IPS-15b (cell line): Measurements from ENCODE around the gene NR3C1.

Experiments used
- H3K27me3 ChIP-seq: one replicate; pipeline ENCODE4 v1.6.1; 2013; ENCODE audit warnings: low read length; ENCODE audit not compliant: control insufficient read depth, insufficient read depth
- H3K36me3 ChIP-seq: one replicate; pipeline ENCODE4 v1.6.1; 2013; ENCODE audit warnings: low read length; ENCODE audit not compliant: control insufficient read depth, insufficient read depth
- H3K4me1 ChIP-seq: one replicate; pipeline ENCODE4 v1.6.1; 2013; ENCODE audit warnings: mild to moderate bottlenecking, low read length; ENCODE audit not compliant: control insufficient read depth, insufficient read depth
- H3K4me3 ChIP-seq: one replicate; pipeline ENCODE4 v1.5.1; 2013; ENCODE audit warnings: low read depth, low read length
- H3K9ac ChIP-seq: one replicate; pipeline ENCODE4 v1.6.1; 2013; ENCODE audit warnings: low read depth, mild to moderate bottlenecking, low read length
- H3K9me3 ChIP-seq: one replicate; pipeline ENCODE4 v1.6.1; 2013; ENCODE audit warnings: mild to moderate bottlenecking, low read length; ENCODE audit not compliant: control insufficient read depth, insufficient read depth

Gene NR3C1

DNA sequence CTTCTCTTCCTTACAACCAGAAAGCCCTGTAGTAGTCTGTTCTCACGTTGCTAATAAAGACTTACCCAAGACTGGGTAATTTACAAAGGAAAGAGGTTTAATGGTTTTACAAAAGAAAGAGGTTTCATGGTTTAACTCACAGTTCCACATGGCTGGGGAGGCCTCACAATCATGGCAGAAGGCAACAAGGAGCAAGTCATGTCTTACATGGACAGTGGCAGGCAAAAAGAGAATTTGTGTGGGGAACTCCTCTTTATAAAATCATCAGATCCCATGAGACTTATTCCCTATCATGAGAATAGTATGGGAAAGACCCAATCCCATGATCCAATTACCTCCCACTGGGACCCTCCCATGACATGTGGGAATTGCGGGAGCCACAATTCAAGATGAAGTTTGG, 164.9 kb downstream of the NR3C1 start:
- Histone ChIP-seq H3K9me3 (no peaks in the 10 kb centered on the region), H3K36me3 (no peaks in the 10 kb centered on the region), H3K9ac (no peak overlapping the region), H3K4me3 (no peak overlapping the region), H3K27me3 (no peaks in the 10 kb centered on the region), H3K4me1 (no peaks in the 10 kb centered on the region)

DNA sequence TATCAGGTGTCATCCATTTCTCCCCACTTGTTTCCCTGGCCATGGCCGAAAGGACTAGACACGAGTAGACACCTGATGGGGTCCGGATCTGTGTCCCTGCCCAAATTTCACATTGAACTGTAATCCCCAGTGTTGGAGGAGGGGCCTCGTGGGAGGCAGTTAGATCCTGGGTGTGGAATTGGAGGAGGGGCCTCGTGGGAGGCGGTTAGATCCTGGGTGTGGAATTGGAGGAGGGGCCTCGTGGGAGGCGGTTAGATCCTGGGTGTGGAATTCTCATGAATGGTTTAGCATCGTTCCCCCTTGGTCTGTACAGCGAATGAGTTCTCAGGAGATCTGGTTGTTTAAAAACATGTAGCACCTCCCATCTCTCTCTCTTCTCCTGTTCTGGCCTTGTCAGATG, 165.8 kb downstream of the NR3C1 start:
- Histone ChIP-seq H3K4me1 (no peaks in the 10 kb centered on the region), H3K27me3 (no peaks in the 10 kb centered on the region), H3K36me3 (no peaks in the 10 kb centered on the region)

DNA sequence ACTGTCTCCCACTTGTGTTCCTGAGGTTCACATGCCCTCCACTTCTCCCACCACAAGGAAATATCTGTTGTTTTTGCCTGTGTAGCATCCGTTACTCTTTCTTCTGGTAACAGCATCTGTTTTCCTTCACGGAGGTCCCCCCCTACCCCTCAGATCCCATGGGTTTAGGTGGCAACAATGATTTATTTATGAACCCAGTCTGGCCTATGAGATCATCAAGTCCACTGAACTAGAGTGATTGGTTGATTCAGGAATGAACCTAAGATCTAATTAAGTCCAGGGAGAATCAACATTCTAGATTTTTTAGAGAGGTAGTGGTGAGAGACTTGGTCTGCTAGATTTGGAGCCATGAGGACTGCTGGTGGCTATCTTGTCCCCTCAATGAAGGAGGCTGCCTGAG, 166.8 kb downstream of the NR3C1 start:
- Histone ChIP-seq H3K4me3 (no peak overlapping the region), H3K27me3 (no peaks in the 10 kb centered on the region), H3K4me1 (no peaks in the 10 kb centered on the region), H3K9me3 (no peaks in the 10 kb centered on the region), H3K9ac (no peak overlapping the region), H3K36me3 (no peaks in the 10 kb centered on the region)

More for the DNA sequence above, 165.8 kb downstream of the NR3C1 start:
- no peak overlapping the region for H3K9ac ChIP-seq
- no peaks in the 10 kb centered on the region for H3K9me3 ChIP-seq
- H3K4me3 ChIP-seq = no peak overlapping the region

DNA sequence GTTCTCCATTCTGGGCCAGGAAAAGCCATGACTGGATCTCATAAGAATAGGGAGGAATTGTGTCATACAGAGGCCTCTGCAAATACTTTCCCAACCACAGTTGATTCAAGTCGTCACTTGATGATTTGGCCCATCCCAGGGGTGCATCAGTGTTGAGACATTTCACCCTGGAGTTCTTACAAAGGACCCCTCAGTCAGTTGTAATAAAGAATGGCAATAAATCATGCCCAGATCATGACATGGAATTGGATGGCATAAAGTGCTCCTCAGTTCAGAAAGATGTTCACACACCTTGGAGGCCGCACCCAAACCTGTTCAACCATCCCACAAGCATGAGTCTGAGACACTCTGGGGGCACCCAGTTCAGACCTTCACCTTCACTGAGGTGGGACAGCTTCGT, 168.1 kb downstream of the NR3C1 start:
- H3K9me3 ChIP-seq = no peaks in the 10 kb centered on the region
- H3K27me3 ChIP-seq = no peaks in the 10 kb centered on the region
- no peak overlapping the region for H3K9ac ChIP-seq
- H3K4me3 ChIP-seq = no peak overlapping the region
- H3K36me3 ChIP-seq = no peaks in the 10 kb centered on the region
- H3K4me1 ChIP-seq = no peaks in the 10 kb centered on the region

DNA sequence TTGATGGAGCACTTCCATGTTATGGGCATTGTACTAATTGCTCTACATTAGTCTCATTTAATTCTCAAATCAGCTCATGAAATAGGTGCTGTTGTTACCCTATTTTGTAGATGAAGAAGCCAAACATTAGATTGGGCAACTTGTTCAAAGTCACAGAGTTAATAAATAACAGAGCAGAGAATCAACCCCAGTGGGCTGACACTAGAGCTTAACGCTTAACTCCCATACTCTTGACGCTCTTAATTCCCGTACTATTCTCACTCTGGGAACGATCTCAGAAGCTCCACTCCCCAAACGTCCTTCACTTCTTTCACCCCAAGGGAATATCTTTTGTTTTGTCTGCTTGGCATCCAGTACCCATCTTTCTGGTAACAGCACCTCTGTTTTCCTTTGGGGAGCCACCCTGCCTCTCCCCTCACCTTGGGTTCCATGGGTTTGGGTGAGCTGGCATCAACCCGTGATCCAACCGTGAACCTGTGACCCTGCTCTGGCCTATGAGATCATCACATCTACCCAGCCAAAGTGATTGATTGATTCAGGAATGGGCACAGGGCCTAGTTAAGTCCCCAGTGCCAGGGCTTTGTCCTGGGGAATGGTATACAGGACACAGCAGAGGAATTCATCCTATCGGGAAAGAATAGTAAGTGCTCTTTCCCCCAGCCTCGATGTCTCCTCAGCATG, 169.2 kb downstream of the NR3C1 start:
- peaks cover 3% of the 10 kb centered on the region for H3K4me1 ChIP-seq
- H3K9me3 ChIP-seq = no peaks in the 10 kb centered on the region
- H3K36me3 ChIP-seq = no peaks in the 10 kb centered on the region
- no peaks in the 10 kb centered on the region for H3K27me3 ChIP-seq
- no peak overlapping the region for H3K9ac ChIP-seq
- H3K4me3 ChIP-seq = no peak overlapping the region

DNA sequence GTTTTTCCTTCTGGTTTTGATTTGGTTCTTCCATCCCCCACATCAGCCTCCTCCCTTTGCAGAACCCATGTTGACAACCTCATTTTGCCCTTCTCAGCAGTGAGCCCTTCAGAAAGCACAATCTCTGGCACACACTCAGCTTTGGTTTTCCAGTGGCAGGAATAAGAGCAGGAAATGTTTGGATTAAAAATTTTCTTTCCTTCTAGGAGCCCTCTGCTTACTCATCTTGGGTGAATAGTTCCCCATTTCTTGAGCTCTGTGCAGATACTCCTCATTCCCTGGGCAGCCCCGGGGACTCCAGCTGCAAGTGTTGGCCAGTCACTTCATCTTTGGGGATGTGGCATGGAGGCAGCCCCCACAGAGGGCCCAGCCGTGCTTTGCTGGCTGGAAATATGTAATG, 170.5 kb downstream of the NR3C1 start:
- H3K27me3 ChIP-seq = no peaks in the 10 kb centered on the region
- H3K9me3 ChIP-seq = no peaks in the 10 kb centered on the region
- peaks cover 3% of the 10 kb centered on the region for H3K4me1 ChIP-seq
- H3K9ac ChIP-seq = no peak overlapping the region
- no peak overlapping the region for H3K4me3 ChIP-seq
- H3K36me3 ChIP-seq = no peaks in the 10 kb centered on the region

DNA sequence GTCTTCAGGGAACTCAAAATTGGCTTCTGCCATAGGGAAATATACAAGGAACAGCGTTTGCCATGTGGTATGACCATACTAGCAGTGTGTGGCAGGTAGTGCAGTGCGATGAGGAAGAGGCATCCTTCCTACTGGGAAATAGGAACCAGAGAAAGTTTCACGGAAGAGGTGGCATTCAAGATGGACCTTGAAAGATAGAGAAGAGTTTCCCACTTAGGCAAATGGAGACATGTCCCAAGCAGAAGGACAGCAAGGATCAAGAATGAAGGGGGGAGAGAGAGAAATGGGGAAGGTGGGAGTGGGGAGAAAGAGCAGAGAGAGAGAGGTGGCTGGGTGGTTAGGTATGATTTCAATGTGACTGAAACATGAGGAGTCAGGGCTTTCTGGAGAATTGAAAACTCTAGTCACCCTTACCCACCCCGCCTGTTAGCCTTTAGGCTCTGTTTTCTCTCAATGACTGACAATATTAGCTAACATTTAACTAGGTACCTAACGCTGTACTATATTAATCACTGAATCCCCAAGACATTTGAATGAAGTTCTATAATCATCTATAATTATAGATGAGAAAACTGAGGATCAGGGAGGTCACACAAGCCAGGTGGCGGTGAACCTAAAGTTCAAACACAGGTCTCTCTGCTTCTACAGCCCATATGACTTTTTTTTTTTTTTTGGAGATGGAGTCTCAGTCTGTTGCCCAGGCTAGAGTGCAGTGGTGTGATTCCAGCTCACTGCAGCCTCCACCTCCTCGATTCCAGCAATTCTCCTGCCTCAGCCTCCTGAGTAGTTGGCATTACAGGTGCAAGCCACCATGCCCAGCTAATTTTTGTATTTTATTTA, 171.3 kb downstream of the NR3C1 start:
- Histone ChIP-seq H3K27me3 (no peaks in the 10 kb centered on the region), H3K4me3 (no peak overlapping the region), H3K36me3 (no peaks in the 10 kb centered on the region), H3K9me3 (no peaks in the 10 kb centered on the region), H3K4me1 (peaks cover 3% of the 10 kb centered on the region), H3K9ac (no peak overlapping the region)

DNA sequence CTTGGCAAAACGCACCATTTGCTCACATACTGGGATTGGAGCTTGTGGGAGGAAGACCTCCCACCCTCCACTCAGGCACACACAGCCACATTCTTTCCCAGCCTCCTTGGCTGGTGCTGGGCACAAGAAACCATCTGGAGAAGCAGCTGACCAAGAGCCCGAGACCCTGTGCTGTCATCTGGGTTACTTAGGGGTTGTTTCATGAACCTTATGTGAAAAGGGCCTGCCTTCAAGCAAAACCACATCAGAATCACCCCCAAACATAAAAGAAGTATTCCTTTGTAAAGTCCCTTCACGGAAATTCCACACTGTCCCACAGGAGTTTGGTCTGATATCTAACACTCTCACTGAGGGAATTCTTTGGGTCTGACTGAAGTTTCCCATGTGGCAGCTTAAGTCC, 172.1 kb downstream of the NR3C1 start:
- Histone ChIP-seq H3K4me1 (peaks cover 3% of the 10 kb centered on the region), H3K9ac (no peak overlapping the region), H3K4me3 (no peak overlapping the region), H3K27me3 (no peaks in the 10 kb centered on the region), H3K9me3 (no peaks in the 10 kb centered on the region), H3K36me3 (no peaks in the 10 kb centered on the region)

DNA sequence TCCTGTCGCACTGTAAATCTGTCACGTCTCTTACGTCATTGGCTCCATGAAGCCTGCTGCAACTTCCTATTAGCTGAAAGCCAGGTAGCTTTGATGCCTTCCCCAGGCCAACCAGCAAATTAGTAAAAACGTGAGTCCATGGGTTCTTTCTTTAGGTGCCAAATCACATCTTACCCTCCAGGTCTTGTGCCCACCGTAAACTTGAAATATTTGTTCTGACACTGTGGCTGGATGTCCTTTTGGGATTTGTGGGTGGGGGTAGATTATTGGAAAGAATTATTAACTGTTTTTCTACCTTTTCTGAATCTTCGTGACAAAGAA, 172.8 kb downstream of the NR3C1 start:
- no peaks in the 10 kb centered on the region for H3K36me3 ChIP-seq
- no peak overlapping the region for H3K4me3 ChIP-seq
- no peaks in the 10 kb centered on the region for H3K27me3 ChIP-seq
- H3K4me1 ChIP-seq = peaks cover 3% of the 10 kb centered on the region
- H3K9me3 ChIP-seq = no peaks in the 10 kb centered on the region
- H3K9ac ChIP-seq = no peak overlapping the region

DNA sequence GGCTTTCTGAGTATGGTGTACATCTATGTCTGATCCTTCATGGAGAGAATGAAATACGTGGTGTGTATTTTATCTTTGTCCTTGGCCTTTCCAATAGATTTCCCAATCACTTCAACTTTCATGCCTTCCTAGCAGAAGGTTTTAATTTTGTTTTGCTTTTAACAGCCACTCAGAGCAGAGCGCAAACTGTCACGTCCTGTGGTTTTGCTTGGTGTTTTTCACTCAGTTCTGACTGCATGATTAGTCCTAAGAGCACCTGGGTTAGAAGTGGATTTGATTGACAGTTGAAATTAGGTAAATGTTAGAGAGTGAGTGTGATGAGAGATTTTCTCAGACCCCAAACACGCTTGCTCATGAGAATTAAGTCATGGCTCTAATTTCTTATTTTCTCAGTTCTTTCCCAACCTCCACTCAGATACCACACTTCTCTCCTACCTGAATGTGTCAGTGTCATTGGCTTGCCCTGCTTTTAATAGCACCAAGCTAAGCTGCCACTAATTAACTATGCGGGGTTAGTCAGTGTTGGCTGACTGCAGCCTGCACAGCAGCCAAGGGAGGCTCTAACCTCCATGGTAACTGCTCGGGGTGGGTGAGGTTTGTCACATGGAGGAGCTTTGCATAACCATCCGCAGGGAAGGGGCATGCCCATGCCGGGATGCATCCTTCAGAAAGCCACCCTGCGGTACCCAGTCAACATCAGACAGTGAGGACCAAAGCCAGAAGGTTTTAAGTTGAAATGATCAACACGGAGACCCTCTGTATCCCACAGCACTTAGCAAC, 173.4 kb downstream of the NR3C1 start:
- Histone ChIP-seq H3K4me1 (peaks cover 3% of the 10 kb centered on the region), H3K36me3 (no peaks in the 10 kb centered on the region), H3K9me3 (no peaks in the 10 kb centered on the region), H3K27me3 (no peaks in the 10 kb centered on the region), H3K9ac (no peak overlapping the region), H3K4me3 (no peak overlapping the region)

DNA sequence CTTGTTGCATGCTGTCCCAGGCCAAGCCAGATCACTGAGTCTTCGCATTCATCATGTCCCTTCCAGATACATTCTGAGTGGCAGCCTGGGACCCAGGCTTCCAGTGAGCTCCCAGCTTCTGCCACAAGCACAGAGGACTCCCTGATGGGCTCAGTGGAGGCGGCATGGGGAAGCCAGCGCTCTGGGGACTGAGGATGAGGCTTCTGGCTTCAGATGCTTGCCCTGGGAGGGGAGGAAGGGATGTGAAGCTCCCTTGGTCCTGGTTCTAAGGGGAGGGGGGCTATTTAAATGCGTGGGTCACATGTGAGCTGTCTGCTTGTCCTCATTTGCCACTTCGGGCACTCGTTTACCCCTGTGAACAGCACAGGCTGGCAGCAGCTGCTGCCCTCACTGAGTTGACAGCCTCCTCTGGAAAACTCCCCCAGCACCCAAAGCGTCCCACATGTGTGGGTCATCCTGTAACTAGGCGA, 174.0 kb downstream of the NR3C1 start:
- H3K36me3 ChIP-seq = no peaks in the 10 kb centered on the region
- H3K4me1 ChIP-seq = peaks cover 3% of the 10 kb centered on the region
- H3K27me3 ChIP-seq = no peaks in the 10 kb centered on the region
- H3K9me3 ChIP-seq = no peaks in the 10 kb centered on the region
- no peak overlapping the region for H3K4me3 ChIP-seq
- no peak overlapping the region for H3K9ac ChIP-seq
